Liver (tissue), 9 donors: Measurements from ENCODE around the gene BLTP2. TPM values are rescaled to one million over a fixed set of nuclear protein-coding genes. Genes with fewer than 3 reads are reported as not detected.

Experiments
- DNase-seq: peaks from one replicate; pipeline ENCODE4 v3.0.0-alpha.2; 2017; ENCODE audit warnings: low spot score
- H3K27ac ChIP-seq, 2 donors: one replicate each; pipeline ENCODE4 v1.7.0; 2013; ENCODE audit warnings: inconsistent platforms in 2 of 2, low read length in 2 of 2, control low read depth in 1 of 2, low read depth in 1 of 2, mild to moderate bottlenecking in 1 of 2
- H3K27me3 ChIP-seq, 4 donors: one replicate each; pipeline versions ENCODE4 v1.6.1 to v1.7.0; 2013; ENCODE audit warnings: low read length in 3 of 4, inconsistent platforms in 1 of 4, mild to moderate bottlenecking in 1 of 4, moderate library complexity in 1 of 4; ENCODE audit not compliant: control insufficient read depth in 4 of 4, insufficient read depth in 4 of 4
- H3K36me3 ChIP-seq, 4 donors: one replicate each; pipeline versions ENCODE4 v1.6.1 to v1.7.0; 2013; ENCODE audit warnings: low read length in 3 of 4, mild to moderate bottlenecking in 3 of 4, low read depth in 1 of 4, moderate library complexity in 1 of 4; ENCODE audit not compliant: control insufficient read depth in 4 of 4, insufficient read depth in 3 of 4
- H3K4me1 ChIP-seq, 4 donors: one replicate each; pipeline versions ENCODE4 v1.6.1 to v1.7.0; 2013; ENCODE audit warnings: low read length in 3 of 4, mild to moderate bottlenecking in 3 of 4, moderate library complexity in 1 of 4; ENCODE audit not compliant: control insufficient read depth in 4 of 4, insufficient read depth in 4 of 4
- H3K4me3 ChIP-seq, 3 donors: one replicate each; pipeline versions ENCODE4 v1.6.1 to v1.7.0; 2013; ENCODE audit warnings: low read length in 3 of 3, control low read depth in 1 of 3, low read depth in 1 of 3, mild to moderate bottlenecking in 1 of 3
- H3K9ac ChIP-seq, 2 donors: one replicate each; pipeline ENCODE4 v1.7.0; 2013; ENCODE audit warnings: low read length in 2 of 2, mild to moderate bottlenecking in 2 of 2, moderate library complexity in 2 of 2, control low read depth in 1 of 2, low read depth in 1 of 2
- H3K9me3 ChIP-seq, 4 donors: one replicate each; pipeline versions ENCODE4 v1.6.1 to v1.7.0; 2013; ENCODE audit warnings: low read length in 3 of 4; ENCODE audit not compliant: control insufficient read depth in 4 of 4
- EGR1 ChIP-seq, 2 donors: IDR thresholded peaks; 2 replicates each; pipeline ENCODE4 v1.6.1; 2016 to 2018; ENCODE audit warnings: antibody characterized with exemption in 2 of 2, low read depth in 2 of 2
- FOXA1 ChIP-seq: IDR thresholded peaks from 2 replicates; pipeline ENCODE4 v1.6.1; 2016; ENCODE audit warnings: antibody characterized with exemption
- FOXA2 ChIP-seq: IDR thresholded peaks from 2 replicates; pipeline ENCODE4 v1.6.1; 2016; ENCODE audit warnings: antibody characterized with exemption
- HNF4A ChIP-seq, 2 donors: conservative IDR thresholded peaks; 2 replicates each; pipeline ENCODE4 v1.6.1; 2016; ENCODE audit warnings: antibody characterized with exemption in 2 of 2, mild to moderate bottlenecking in 2 of 2
- HNF4G ChIP-seq: IDR thresholded peaks from 2 replicates; pipeline ENCODE4 v1.6.1; 2016; ENCODE audit warnings: antibody characterized with exemption
- JUND ChIP-seq, 2 donors: IDR thresholded peaks; 2 replicates each; pipeline ENCODE4 v1.6.1; 2016; ENCODE audit warnings: antibody characterized with exemption in 2 of 2
- RAD21 ChIP-seq, 2 donors: IDR thresholded peaks; 2 replicates each; pipeline ENCODE4 v1.6.1; 2016; ENCODE audit warnings: antibody characterized with exemption in 2 of 2, mild to moderate bottlenecking in 2 of 2
- RXRA ChIP-seq, 2 donors: IDR thresholded peaks; 2 replicates each; pipeline ENCODE4 v1.6.1; 2017 to 2018; ENCODE audit warnings: antibody characterized with exemption in 2 of 2, mild to moderate bottlenecking in 1 of 2
- SP1 ChIP-seq: IDR thresholded peaks from 2 replicates; pipeline ENCODE4 v1.6.1; 2018; ENCODE audit warnings: antibody characterized with exemption, mild to moderate bottlenecking
- TAF1 ChIP-seq: conservative IDR thresholded peaks from 2 replicates; pipeline ENCODE4 v1.6.1; 2016; ENCODE audit warnings: antibody characterized with exemption, mild to moderate bottlenecking
- YY1 ChIP-seq: IDR thresholded peaks from 2 replicates; pipeline ENCODE4 v1.6.1; 2016; ENCODE audit warnings: antibody characterized with exemption, mild to moderate bottlenecking
- ZBTB33 ChIP-seq: IDR thresholded peaks from 2 replicates; pipeline ENCODE4 v1.6.1; 2016; ENCODE audit warnings: antibody characterized with exemption
- WGBS: extraction: QIAGEN DNeasy Blood & Tissue Kit; methylation state at CpG from one replicate; pipeline ENCODE4 v1.1.7; 2013; 5-methylcytosine and 5-hydroxymethylcytosine counted together
- polyA plus RNA-seq, 2 donors: library from polyadenylated mRNA; stranded (reverse) in 1 of 2; unstranded in 1 of 2; fragments of 200-250 nt in 1 of 2; fragments of >200 nt in 1 of 2; fragmentation: Nextera tagmentation in 1 of 2; extraction: Ambion mirVana in 1 of 2; gene quantifications; one replicate each; pipeline versions ENCODE4 v1.2.1 to v1.2.3, GENCODE V29; 2013 to 2015
- total RNA-seq, 2 donors: library from RNA; depleted of rRNA; stranded (reverse); fragments of >200 nt; gene quantifications; one replicate each; pipeline ENCODE4 v1.2.3, GENCODE V29; 2014
- TF ChIP-seq, protein P1 (sequence below): IDR thresholded peaks from 2 replicates; pipeline ENCODE4 v1.6.1; 2016; ENCODE audit warnings: antibody characterized with exemption
- TF ChIP-seq, protein P2 (sequence below): IDR thresholded peaks from 2 replicates; pipeline ENCODE4 v1.6.1; 2016; ENCODE audit warnings: antibody characterized with exemption, mild to moderate bottlenecking
- TF ChIP-seq, protein P3 (sequence below): IDR thresholded peaks from 2 replicates; pipeline ENCODE4 v1.6.1; 2016; ENCODE audit warnings: antibody characterized with exemption
- donor health status: healthy.
- donor health status: healthy.
- donor health status: healthy.
- donor health status: healthy.
- donor health status: healthy.

The BLTP2 gene
- total and polyA plus RNA-seq, 4 donors: 24.8 to 122 (median 34.9) TPM

- TF ChIP-seq, protein P1, sequence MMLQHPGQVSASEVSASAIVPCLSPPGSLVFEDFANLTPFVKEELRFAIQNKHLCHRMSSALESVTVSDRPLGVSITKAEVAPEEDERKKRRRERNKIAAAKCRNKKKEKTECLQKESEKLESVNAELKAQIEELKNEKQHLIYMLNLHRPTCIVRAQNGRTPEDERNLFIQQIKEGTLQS: no peak
- TF ChIP-seq EGR1 (IDR thresholded peaks at IDR 0.05; ENCODE audit: low read depth in 2 of 2) (no peak), SP1 (peak; percentile 29), HNF4G (no peak), ZBTB33 (no peak), YY1 (peak; percentile 45)
Measured at GRCh38 chr17:28620010-28620409, 24.9 kb downstream of the BLTP2 start (continued).

GRCh38 chr17:28618464-28618863, 26.5 kb downstream of the BLTP2 start:
- no peak overlapping the region for H3K27ac ChIP-seq
- H3K4me3 ChIP-seq: no peak overlapping the region
- H3K9me3 ChIP-seq: no peaks in the 10 kb centered on the region
- TF ChIP-seq HNF4G: no peak
- H3K4me1 ChIP-seq: peaks cover 2 to 17% (median 14%) of the 10 kb centered on the region in 4 donors
- no peaks in the 10 kb centered on the region for H3K27me3 ChIP-seq
- 93% methylated on average over 3 of the region's 3 CpGs for WGBS
- no peak overlapping the region for H3K9ac ChIP-seq
- DNase-seq: no peak
- H3K36me3 ChIP-seq: peaks cover 15 to 76% (median 58%) of the 10 kb centered on the region in 4 donors

- Histone ChIP-seq H3K27ac (no peak overlapping the region), H3K9me3 (no peaks in the 10 kb centered on the region), H3K4me3 (no peak overlapping the region), H3K9ac (no peak overlapping the region), H3K27me3 (no peaks in the 10 kb centered on the region), H3K4me1 (peaks cover 2 to 12% (median 9%) of the 10 kb centered on the region in 4 donors), H3K36me3 (peaks cover 15 to 74% (median 52%) of the 10 kb centered on the region in 4 donors)
- no peak for DNase-seq
- WGBS: 82% methylated on average over 7 of the region's 7 CpGs
- TF ChIP-seq JUND (IDR thresholded peaks at IDR 0.05) (no peak), HNF4A (conservative IDR thresholded peaks at IDR 0.05) (no peak), TAF1 (no peak), ZBTB33 (no peak), YY1 (no peak), FOXA2 (no peak), EGR1 (IDR thresholded peaks at IDR 0.05; ENCODE audit: low read depth in 2 of 2) (no peak), FOXA1 (no peak), RAD21 (IDR thresholded peaks at IDR 0.05) (no peak), HNF4G (no peak), RXRA (IDR thresholded peaks at IDR 0.05) (no peak)
- TF ChIP-seq, protein P2, sequence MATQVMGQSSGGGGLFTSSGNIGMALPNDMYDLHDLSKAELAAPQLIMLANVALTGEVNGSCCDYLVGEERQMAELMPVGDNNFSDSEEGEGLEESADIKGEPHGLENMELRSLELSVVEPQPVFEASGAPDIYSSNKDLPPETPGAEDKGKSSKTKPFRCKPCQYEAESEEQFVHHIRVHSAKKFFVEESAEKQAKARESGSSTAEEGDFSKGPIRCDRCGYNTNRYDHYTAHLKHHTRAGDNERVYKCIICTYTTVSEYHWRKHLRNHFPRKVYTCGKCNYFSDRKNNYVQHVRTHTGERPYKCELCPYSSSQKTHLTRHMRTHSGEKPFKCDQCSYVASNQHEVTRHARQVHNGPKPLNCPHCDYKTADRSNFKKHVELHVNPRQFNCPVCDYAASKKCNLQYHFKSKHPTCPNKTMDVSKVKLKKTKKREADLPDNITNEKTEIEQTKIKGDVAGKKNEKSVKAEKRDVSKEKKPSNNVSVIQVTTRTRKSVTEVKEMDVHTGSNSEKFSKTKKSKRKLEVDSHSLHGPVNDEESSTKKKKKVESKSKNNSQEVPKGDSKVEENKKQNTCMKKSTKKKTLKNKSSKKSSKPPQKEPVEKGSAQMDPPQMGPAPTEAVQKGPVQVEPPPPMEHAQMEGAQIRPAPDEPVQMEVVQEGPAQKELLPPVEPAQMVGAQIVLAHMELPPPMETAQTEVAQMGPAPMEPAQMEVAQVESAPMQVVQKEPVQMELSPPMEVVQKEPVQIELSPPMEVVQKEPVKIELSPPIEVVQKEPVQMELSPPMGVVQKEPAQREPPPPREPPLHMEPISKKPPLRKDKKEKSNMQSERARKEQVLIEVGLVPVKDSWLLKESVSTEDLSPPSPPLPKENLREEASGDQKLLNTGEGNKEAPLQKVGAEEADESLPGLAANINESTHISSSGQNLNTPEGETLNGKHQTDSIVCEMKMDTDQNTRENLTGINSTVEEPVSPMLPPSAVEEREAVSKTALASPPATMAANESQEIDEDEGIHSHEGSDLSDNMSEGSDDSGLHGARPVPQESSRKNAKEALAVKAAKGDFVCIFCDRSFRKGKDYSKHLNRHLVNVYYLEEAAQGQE: no peak
- TF ChIP-seq, protein P3, sequence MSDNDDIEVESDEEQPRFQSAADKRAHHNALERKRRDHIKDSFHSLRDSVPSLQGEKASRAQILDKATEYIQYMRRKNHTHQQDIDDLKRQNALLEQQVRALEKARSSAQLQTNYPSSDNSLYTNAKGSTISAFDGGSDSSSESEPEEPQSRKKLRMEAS: no peak
Measured at GRCh38 chr17:28616281-28616680, 28.7 kb downstream of the BLTP2 start.
